GM21526 (cell line): ENCODE data around the gene SH3RF1.
A peak's percentile ranks its signal among the peaks of the same experiment; 100 is the strongest.

Source experiments
- ATAC-seq: cut with Tn5 transposase; IDR thresholded peaks from one replicate; pipeline ENCODE4 v1.9.1; 2021; ENCODE audit warnings: moderate library complexity; ENCODE audit not compliant: unreplicated experiment, low FRiP score

The SH3RF1 gene

DNA sequence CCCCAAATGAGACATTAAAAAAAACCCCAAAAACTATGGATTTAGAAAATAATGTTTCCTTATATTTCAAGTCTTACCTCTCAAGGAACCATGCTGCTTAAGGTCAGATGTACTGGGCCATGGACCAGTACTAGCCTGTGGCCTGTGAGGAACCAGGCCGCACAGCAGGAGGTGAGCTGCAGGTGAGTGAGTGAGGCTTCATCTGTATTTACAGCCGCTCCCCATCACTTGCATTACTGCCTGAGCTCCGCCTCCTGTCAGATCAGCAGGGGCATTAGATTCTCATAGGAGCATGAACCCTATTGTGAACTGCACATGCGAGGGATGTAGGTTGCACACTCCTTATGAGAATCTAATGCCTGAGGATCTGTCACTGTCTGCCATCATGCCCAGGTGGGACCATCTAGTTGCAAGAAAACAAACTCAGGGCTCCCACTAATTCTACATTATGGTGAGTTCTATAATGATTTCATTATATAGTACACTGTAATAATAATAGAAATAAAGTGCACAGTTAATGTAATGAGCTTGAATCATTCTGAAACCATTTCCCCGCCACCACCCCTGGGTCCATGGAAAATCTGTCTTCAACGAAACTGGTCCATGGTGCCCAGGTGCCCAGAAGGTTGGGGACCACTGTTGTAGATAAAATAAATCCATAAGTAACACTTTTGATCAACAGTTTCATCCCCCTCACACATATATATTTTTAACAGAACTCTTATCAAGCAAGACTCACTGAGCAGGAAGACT lies 155.4 kb downstream of the SH3RF1 start:
- no peak for ATAC-seq

GRCh38 chr4:169114341-169114974 lies 156.3 kb downstream of the SH3RF1 start:
- no peak for ATAC-seq

DNA sequence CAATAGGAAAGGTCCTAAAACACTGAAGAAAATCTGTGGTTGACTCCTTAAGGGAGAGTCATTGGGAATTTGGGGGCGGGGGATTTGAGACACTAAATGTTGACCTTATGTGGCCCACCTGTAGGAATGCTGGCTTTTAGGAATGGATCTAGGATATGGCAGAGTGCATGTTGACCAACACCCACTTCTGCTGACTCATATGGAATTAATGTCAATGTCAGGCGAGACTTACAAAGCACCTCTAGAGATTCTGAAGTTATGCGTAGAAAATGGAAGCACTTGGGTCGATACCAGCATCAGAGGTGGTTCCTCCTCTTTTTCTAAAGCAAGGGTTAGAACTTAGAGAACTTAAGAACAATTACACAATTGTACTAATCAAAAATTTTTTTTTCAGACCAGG lies 160.1 kb downstream of the SH3RF1 start:
- no peak for ATAC-seq

GRCh38 chr4:169109035-169109675 lies 161.6 kb downstream of the SH3RF1 start:
- no peak for ATAC-seq

GRCh38 chr4:169108303-169108702 lies 162.5 kb downstream of the SH3RF1 start:
- no peak for ATAC-seq

DNA sequence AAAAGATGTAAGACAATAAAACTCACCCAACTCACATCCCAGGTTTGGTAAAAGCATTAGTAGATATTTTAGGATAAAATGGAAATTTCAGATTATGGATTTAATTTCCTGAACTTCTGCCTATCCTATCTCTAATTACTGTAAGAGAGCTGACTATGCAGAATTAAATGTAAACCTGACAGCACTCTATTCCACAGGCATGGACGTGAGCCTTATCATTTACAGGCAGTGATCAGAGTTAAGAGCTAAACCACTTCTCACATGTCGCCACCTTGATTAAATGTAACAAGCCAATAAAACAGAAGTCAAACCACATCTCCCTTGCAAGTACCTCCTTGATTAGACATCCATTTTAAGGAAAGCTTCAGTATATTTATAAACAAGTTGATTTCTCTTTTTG lies 163.2 kb downstream of the SH3RF1 start:
- ATAC-seq = no peak

- no peak for ATAC-seq
Measured at GRCh38 chr4:169106696-169107229, 164.0 kb downstream of the SH3RF1 start.

DNA sequence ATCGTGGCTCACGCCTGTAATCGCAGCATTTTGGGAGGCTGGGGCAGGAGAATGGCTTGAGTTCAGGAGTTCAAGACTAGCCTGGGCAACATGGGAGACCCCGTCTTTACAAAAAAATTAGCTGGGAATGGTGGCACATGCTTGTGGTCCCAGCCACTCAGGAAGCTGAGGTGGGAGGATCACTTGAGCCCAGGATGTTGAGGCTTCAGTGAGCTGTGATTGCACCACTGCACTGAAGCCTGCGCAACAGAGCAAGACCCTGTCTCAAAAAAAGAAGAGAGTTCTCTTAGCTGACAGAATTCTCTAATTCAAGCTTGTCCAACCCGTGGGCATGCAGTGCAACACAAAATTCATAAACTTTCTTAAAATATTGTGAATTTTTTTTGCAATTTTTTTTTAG lies 165.1 kb downstream of the SH3RF1 start:
- no peak for ATAC-seq

- ATAC-seq = no peak
Measured at GRCh38 chr4:169103966-169104412, 166.8 kb downstream of the SH3RF1 start.

DNA sequence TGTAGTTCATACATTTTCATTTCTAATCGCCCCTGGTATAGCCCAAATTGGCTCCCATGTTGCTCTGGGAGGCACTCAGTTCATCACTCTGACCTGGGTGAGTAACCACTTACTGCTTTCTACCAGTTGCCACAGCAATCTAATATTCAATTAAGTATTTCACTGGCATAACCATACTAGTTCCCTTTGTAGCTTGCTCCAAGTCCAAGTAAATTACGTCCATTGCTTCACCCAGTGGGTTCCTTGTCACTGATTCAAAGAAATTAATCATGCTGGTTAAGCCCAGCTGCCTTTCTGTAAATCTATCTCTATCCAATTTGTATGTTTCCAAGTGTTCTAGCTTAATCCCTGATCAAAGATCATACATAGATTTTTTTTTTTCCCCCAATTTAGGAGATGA lies 168.7 kb downstream of the SH3RF1 start:
- no peak for ATAC-seq

DNA sequence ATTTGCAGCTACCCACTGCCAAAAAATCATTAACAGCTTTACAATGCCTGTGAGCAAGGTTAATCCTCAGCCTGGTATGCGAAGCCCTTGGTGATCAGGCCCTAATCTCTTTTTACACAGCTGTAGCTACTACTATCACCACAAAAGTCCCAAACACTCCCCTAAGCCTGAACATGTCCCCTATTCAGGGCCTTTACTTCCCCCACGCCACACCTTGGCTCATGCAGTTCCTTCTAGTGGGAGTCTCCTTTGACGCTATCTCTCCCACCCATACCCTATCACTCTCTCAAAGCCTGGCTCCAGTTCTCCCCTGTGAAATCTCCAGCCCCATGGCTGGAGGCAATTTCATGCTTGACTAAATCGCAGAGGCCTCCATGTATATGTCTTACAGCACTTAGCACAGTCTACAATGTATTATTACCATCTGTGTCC lies 170.1 kb downstream of the SH3RF1 start:
- ATAC-seq = no peak

- peak; percentile 31 for ATAC-seq
Measured at GRCh38 chr4:169099771-169100180, 171.0 kb downstream of the SH3RF1 start.

- no peak for ATAC-seq
Measured at GRCh38 chr4:169098969-169099690, 171.6 kb downstream of the SH3RF1 start.

DNA sequence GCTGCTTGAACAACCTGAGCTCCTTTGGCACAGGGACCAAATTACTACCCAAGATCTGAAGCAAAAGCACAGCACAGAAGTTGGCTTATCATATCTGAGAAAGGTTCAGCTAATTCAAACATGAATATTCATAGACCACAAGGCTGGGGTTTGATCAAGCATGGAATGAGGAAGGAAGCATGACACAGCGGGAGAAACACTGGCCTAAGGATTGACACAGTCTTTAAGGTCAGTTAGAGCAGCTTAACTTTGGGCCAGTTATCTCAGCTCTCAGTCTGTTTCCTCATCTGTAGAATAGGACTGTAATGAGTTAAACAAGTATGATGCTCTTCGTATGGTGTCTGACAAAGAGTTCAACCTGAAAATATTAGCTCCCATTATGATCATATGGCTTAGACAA lies 172.2 kb downstream of the SH3RF1 start:
- peak; percentile 43 for ATAC-seq

GRCh38 chr4:169098054-169098497 lies 172.7 kb downstream of the SH3RF1 start:
- ATAC-seq = peak; percentile 46

DNA sequence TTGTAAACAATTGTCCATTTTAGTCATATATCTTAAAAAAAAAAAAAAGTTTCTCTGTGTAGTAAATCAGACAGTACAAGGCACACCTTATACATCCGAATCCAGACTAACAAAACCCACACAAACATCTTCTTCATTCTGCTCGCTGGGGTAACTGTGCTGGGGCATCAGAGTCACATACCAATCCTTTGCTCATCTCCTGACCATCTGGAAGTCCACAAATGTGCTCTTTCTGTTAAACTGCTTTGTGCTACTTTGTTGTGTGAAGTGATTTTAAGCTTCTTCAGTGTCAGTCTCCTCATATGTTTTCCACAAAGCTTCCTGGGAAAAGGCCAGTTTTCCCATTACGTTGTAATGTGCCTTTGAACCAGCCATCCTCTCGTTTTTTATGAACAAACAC lies 174.5 kb downstream of the SH3RF1 start:
- no peak for ATAC-seq

DNA sequence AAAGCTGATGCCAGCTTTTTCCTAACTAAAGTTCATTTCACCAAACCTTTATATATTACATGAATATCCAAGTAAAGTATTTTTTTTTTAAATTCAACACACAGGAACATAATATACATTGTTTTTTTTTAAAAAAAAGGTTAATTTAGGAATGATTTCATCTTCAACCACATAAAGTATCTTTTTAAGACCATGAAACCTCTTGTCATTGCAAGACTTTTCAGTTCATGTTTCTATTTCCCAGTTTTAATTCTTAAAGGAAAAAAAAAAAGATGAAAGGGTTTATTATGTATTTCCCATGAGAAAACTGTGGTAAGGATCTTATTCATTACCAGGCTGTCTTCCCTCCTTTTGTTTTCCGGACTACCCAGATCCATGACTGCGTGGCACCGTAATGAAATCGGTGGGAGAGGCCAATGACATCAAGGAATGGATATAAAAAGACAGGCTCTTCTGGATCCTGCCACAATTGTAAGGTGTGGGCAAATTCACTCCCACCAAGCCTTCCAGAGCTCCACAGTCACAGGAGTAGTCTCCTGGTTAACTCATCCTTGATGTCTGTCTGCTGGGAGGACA lies 176.0 kb downstream of the SH3RF1 start:
- no peak for ATAC-seq

GRCh38 chr4:169092889-169093522 lies 177.8 kb downstream of the SH3RF1 start:
- ATAC-seq = no peak

- ATAC-seq = no peak
Measured at GRCh38 chr4:169090484-169091215, 180.1 kb downstream of the SH3RF1 start.
